GM12873 (cell line): ENCODE data around the gene U2AF2.

ENCODE experiments used
- TF ChIP-seq, protein P1 (sequence below): IDR thresholded peaks from 2 replicates; pipeline ENCODE4 v1.5.1; 2012; ENCODE audit warnings: low read depth, mild to moderate bottlenecking, moderate library complexity, low read length, control low read depth; ENCODE audit not compliant: insufficient read depth; ENCODE audit errors: missing control alignments

The U2AF2 gene

DNA sequence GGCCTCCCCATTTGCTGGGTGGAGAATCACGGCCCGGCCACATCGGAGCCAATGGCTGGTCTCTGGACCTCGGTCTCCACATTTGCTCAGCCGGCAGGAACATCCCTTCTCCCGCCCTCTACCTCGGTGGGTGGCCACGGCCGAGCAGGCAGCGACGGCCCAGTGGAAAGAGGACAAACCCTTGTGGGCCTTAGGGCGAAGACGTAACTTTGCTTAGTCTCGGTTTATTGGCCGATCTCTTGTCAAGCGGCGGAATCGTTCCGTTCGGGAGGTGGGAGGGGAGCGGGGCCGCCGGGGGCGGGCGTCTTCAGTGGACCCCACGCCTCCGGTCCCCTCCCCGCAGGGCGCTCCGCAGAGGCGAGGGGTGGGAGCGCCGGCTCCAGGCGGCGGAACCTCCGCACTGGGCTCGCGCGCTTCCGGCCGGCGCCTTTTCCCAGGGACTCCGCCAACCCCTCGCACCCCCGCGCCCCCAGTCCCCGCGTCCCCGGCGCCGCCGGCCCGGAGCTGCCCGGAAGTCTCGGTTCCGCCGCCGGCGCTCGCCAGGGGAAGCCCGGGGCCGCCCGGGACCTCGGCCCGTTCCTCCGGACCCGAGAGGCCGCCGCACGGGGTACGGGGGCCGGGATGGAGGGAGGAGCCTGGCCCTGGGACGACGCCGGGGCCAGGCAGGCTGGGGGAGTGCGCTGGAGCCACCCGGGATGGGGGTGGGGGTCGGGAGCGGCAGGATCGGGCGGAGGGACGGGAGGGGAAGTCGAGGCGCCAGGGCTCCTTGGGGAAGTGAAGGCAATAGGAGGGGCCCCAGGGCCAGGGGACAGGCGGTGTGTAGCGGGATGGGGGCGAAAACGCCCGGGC, 14.0 kb upstream of the U2AF2 start, which contains the start of gene ZNF580:
Gene ZNF580 (plus strand): TSS at position 426 of the 849 bp plus-strand sequence. CDS start 1,507 bp downstream, outside the sequence.
- TF ChIP-seq, protein P1, sequence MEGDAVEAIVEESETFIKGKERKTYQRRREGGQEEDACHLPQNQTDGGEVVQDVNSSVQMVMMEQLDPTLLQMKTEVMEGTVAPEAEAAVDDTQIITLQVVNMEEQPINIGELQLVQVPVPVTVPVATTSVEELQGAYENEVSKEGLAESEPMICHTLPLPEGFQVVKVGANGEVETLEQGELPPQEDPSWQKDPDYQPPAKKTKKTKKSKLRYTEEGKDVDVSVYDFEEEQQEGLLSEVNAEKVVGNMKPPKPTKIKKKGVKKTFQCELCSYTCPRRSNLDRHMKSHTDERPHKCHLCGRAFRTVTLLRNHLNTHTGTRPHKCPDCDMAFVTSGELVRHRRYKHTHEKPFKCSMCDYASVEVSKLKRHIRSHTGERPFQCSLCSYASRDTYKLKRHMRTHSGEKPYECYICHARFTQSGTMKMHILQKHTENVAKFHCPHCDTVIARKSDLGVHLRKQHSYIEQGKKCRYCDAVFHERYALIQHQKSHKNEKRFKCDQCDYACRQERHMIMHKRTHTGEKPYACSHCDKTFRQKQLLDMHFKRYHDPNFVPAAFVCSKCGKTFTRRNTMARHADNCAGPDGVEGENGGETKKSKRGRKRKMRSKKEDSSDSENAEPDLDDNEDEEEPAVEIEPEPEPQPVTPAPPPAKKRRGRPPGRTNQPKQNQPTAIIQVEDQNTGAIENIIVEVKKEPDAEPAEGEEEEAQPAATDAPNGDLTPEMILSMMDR, result no peak

DNA sequence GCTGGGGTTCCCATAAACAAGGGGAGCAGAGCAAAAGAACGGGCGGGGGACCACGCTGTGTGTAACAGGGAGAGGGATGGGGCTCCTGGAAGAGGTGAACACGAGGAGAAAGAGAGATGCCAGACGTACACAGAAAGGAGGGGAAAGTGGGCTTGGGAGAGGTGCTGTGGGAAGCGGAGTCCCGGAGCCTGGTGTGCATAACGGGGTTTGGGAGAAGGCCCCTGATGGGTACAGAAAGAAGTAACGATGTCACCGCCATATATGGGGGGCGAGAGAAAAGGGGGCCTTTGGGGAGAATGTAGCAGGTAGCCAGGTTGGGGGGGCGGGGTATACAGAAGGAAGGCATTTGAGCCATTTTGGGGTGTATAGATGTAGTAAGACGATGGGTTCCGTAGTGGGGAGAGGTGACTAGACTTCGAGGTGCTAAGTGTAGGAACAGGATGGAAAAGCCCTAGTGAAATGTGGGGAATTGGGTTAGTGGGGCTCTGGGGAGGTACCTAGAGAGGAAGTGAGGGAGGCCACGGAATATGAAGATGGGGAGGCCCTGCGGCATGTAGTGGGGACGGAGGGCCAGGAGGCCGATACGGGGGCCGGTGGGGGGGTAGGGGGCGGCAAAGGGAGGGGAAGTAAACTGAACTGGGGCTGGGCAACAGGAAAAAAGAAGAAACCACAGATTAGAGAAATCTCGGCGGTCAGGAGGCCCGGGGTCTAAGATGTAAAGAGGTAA, 13.2 kb upstream of the U2AF2 start:
- TF ChIP-seq, protein P1, result no peak

DNA sequence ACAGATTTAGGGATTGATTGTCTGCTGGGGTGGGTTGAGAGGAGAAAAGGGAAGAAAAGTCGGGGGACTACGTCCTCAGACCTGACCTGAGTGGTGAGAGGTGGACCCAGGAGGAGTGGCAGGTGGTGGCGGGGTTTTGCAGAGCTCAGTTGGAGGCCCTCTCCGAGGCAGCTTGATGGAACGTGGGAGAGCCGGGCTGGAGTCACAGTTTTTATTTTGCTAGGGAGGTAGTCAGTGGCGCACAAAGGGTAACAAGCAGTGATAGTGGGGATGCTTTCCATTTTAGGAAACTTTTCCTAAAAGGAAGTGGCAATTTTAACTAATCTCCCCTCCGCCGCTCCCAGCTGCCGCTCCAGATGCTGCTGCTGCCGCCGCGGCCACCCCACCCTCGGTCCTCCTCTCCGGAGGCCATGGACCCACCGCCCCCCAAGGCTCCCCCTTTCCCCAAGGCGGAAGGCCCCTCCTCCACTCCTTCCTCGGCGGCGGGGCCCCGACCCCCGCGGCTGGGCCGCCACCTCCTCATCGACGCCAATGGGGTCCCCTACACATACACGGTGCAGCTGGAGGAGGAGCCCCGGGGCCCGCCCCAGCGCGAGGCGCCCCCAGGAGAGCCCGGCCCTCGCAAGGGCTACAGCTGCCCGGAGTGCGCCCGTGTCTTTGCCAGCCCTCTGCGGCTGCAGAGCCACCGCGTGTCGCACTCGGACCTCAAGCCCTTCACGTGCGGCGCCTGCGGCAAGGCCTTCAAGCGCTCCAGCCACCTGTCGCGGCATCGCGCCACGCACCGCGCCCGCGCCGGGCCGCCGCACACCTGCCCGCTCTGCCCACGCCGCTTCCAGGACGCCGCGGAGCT, 12.5 kb upstream of the U2AF2 start:
- TF ChIP-seq, protein P1, result no peak

DNA sequence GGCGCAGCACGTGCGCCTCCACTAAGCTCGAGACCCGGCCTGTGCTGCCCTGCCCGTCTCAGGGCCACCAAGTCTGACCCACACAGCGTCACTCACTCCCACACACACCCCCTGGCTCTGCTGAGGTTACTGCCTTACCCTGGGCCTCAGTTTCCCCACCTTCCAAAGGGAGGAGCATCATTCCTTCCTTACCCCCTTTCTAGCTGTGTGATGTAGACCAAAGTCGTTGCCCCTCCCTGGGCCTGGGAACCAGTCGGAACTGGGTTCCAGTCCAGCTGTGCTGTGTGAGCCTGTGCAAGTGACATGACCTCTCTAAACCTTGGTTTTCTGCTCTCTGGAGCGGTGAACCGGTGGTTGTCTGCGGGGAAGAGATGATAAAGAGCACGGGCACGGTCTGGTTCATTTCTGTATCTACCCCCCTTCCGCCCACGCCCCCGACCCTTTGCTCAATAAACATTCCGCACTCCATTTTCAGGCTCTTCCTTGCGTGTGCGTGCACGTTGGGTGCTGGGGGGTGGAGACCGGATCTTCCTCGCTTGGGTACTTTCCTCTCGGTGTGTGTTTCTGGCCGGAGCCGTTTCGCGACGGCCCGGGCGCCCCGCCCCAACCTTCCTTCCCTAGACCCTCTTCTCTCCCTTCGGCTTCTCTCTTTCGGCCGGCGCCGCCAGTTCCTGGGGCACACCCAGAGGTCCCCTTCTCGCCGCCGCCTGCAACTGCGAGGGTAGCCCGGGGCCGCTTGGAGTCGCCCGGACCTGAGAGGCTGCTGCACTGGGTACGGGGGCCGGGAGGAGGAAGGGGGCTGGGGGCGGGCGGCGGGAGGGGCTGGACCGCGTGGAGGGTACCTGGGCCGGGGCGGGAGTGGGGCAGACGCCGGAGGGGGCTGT, 11.6 kb upstream of the U2AF2 start, which contains the start of gene ZNF581:
Gene ZNF581 (plus strand): TSS at position 647 of the 884 bp plus-strand sequence. CDS start 923 bp downstream, outside the sequence.
- TF ChIP-seq, protein P1, result no peak

DNA sequence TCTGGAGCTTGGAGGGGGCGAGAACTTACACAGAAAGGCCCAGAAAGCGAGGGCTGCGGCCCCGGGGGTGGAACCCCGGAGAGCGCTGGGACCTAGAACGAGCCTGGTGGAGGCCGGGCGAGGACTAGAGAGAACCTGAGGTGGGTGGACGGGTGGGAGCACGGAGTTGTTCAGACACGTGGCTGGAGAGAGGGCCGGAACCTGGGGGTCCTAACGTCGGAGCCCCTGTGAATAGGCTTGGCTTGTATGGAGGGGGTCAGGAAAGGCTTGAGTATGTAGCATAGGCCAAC, 11.0 kb upstream of the U2AF2 start:
- TF ChIP-seq, protein P1, result no peak

DNA sequence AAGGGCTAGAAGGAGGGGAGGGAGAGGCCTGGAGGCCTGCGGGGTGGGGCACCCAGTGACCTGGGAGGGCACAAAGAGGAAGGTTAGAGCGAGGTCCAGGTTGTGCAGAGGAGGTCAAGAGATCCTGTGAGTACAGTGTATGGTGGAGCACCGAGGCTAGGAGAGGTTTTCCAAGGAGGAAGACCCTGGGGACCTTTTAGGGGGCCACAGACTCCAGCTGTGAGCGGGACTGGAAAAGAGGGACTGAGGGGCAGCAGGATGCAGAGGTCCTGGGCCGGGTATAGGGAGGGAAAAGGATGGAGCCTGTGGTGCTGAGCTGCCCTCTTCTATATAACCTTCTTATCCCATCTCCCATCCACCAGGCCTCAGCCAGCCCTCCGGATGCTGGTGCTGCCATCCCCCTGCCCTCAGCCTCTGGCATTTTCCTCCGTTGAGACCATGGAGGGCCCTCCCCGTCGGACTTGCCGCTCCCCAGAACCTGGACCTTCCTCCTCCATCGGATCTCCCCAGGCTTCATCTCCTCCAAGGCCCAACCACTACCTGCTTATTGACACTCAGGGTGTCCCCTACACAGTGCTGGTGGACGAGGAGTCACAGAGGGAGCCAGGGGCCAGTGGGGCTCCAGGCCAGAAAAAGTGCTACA, 10.5 kb upstream of the U2AF2 start:
- TF ChIP-seq, protein P1, result no peak
